Limb (tissue), 2 donors: ENCODE measurements around the gene STK26.
A peak's percentile ranks its signal among the peaks of the same experiment; 100 is the strongest.
"Not testable (repeated sequence)": the region's sequence is repeated elsewhere in the genome, so short reads cannot be mapped to it uniquely, and the experiment has no call there.

Experiments
- DNase-seq, 2 donors: peaks; one replicate each; pipeline ENCODE4 v3.0.0-alpha.2; 2016; ENCODE audit errors: extremely low spot score in 2 of 2

The STK26 gene

GRCh38 chrX:132022967-132023895 is at the start of gene STK26:
Gene STK26, plus strand, starts transcription at chrX:132023302. Its CDS starts 316 bp downstream, at chrX:132023618.
- DNase-seq, result peak; percentile 64 to 81

GRCh38 chrX:131975851-131976250 is 47.3 kb upstream of the STK26 start:
- no peak for DNase-seq

- DNase-seq, result no peak
Observed at GRCh38 chrX:131977619-131978018, 45.5 kb upstream of the STK26 start.

- no peak for DNase-seq
Observed at GRCh38 chrX:131979116-131979515, 44.0 kb upstream of the STK26 start.

- no peak for DNase-seq
Observed at GRCh38 chrX:131985526-131986049, 37.5 kb upstream of the STK26 start.

- DNase-seq, result no peak
Observed at GRCh38 chrX:131987252-131987651, 35.9 kb upstream of the STK26 start.

- DNase-seq, result no peak
Observed at GRCh38 chrX:131988236-131988635, 34.9 kb upstream of the STK26 start.

- no peak for DNase-seq
Observed at GRCh38 chrX:132001127-132001526, 22.0 kb upstream of the STK26 start.

GRCh38 chrX:132004728-132005127 is 18.4 kb upstream of the STK26 start:
- DNase-seq, result no peak

GRCh38 chrX:132009350-132009749 is 13.8 kb upstream of the STK26 start:
- no peak for DNase-seq

- not testable (repeated sequence) for DNase-seq
Observed at GRCh38 chrX:132010213-132010612, 12.9 kb upstream of the STK26 start.

GRCh38 chrX:132015875-132016274 is 7.2 kb upstream of the STK26 start:
- no peak for DNase-seq

- DNase-seq, result no peak
Observed at GRCh38 chrX:132016628-132017430, 6.3 kb upstream of the STK26 start.

GRCh38 chrX:132017431-132018185 is 5.5 kb upstream of the STK26 start:
- no peak for DNase-seq

GRCh38 chrX:132022198-132022966 is 720 bp upstream of the STK26 start:
- no peak for DNase-seq

GRCh38 chrX:132023896-132024386 is 839 bp downstream of the STK26 start:
- peak in 1 of 2 donors; percentile 44 for DNase-seq

GRCh38 chrX:132025041-132025440 is 1.9 kb downstream of the STK26 start:
- peak in 1 of 2 donors; percentile 29 for DNase-seq

GRCh38 chrX:132030264-132030663 is 7.2 kb downstream of the STK26 start:
- DNase-seq, result no peak

- no peak for DNase-seq
Observed at GRCh38 chrX:132031867-132032266, 8.8 kb downstream of the STK26 start.

GRCh38 chrX:132033166-132033565 is 10.1 kb downstream of the STK26 start:
- DNase-seq, result no peak
